ENCODE data around the gene LRP1-AS.
A peak's percentile ranks its signal among the peaks of the same experiment; 100 is the strongest.

LRP1-AS gene

DNA sequence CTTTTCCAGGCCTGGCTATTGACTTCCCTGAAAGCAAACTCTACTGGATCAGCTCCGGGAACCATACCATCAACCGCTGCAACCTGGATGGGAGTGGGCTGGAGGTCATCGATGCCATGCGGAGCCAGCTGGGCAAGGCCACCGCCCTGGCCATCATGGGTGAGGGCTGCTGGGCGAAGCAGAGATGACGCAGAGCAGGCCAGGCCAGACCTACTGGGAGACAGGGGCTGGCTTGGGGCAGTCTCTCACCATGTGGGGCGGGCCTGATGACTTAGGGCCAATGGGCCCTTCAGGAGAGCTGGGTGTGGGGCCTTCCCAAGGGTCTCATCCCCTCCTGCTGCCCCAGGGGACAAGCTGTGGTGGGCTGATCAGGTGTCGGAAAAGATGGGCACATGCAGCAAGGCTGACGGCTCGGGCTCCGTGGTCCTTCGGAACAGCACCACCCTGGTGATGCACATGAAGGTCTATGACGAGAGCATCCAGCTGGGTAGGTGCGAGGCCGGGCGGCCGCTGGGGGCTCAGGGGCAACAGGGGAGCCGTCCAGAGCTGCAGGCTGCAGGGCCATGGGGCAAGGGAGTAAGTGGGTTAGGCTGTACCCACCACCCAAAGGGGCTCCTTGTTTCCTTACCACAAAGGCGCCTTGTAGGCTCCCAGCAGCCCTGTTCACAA lies 33.0 kb upstream of the LRP1-AS start:
- DNase-seq = no peak

DNA sequence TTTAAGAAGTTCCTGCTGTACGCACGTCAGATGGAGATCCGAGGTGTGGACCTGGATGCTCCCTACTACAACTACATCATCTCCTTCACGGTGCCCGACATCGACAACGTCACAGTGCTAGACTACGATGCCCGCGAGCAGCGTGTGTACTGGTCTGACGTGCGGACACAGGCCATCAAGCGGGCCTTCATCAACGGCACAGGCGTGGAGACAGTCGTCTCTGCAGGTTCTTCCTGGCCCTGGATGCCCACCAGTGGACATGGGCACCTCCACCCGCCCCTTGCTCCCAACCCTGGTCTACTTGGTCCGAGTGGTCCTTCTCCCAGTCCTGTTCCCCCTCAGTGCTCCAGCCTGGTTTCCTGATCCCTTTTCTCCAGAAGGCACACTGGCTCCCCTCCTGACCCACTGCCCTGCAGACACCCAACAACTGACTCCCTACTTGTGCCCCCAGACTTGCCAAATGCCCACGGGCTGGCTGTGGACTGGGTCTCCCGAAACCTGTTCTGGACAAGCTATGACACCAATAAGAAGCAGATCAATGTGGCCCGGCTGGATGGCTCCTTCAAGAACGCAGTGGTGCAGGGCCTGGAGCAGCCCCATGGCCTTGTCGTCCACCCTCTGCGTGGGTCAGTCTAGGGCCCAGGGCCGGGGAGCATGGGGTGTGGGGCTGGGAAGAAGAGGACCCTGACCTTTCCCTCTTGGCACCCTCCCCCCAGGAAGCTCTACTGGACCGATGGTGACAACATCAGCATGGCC lies 32.1 kb upstream of the LRP1-AS start:
- DNase-seq = no peak

DNA sequence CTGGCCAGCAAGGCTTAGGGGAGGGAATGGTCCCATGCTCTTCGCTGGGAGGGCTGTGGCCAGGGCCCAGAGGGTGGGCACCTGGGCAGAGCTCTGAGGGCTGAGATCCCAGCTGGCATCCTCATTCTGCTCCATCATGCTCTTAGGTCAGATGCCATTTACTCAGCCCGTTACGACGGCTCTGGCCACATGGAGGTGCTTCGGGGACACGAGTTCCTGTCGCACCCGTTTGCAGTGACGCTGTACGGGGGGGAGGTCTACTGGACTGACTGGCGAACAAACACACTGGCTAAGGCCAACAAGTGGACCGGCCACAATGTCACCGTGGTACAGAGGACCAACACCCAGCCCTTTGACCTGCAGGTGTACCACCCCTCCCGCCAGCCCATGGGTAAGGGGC lies 30.8 kb upstream of the LRP1-AS start:
- DNase-seq = no peak

DNA sequence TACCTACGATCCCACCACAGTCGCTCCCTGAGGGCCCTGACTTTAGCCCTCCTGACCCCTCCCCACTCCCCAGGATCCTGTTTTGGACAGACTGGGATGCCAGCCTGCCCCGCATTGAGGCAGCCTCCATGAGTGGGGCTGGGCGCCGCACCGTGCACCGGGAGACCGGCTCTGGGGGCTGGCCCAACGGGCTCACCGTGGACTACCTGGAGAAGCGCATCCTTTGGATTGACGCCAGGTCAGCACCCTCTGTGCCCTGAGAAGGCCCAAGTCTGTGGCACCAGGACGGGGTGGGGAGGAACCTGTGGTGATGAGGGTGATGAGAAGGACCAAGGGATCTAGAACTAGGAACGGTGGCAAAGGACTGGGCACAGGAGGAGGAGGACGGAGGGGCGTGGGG lies 29.9 kb upstream of the LRP1-AS start:
- no peak for DNase-seq

DNA sequence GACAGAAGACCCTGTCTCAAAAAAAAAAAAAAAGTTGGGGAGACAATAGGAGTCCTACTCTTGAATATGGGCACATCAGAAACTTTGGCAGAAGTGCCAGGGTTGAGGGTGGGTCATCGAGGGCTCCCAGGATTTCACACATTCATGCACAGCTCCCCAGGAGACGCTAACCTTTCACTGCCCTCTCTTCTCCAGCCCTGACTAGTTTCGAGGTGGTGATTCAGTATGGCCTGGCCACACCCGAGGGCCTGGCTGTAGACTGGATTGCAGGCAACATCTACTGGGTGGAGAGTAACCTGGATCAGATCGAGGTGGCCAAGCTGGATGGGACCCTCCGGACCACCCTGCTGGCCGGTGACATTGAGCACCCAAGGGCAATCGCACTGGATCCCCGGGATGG lies 29.4 kb upstream of the LRP1-AS start:
- no peak for DNase-seq

DNA sequence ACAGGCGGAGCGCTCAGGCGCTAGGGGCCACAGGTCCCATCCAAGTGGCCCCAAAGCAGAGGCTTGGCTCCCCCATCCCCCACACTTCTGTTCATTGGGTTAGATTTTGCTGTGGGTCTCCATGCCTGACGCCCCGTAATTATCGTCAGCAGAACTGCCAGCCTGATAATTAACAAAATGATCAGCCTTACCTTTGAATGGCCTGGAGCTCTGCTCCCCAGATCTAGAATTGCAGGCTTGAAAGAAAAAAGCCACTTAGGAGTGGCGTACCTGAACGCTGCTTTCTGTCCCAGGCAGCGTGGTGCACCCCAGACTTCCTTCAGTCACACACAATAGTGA lies 28.7 kb upstream of the LRP1-AS start:
- DNase-seq = no peak

DNA sequence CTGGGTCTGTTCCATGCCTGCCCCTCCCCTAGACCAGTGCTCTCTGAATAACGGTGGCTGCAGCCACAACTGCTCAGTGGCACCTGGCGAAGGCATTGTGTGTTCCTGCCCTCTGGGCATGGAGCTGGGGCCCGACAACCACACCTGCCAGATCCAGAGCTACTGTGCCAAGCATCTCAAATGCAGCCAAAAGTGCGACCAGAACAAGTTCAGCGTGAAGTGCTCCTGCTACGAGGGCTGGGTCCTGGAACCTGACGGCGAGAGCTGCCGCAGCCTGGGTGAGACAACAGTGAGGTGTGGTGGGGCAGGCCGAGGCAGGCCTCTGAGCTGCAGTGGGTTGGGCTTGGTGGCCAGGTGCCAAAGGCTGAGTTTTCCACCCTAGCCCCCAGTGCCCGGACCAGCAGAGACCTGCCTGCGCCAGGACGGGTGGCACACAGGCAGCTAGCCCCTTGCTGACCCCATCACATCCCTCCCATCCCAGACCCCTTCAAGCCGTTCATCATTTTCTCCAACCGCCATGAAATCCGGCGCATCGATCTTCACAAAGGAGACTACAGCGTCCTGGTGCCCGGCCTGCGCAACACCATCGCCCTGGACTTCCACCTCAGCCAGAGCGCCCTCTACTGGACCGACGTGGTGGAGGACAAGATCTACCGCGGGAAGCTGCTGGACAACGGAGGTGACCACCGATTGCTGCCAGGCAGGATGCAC lies 28.2 kb upstream of the LRP1-AS start:
- DNase-seq = peak; percentile 69

DNA sequence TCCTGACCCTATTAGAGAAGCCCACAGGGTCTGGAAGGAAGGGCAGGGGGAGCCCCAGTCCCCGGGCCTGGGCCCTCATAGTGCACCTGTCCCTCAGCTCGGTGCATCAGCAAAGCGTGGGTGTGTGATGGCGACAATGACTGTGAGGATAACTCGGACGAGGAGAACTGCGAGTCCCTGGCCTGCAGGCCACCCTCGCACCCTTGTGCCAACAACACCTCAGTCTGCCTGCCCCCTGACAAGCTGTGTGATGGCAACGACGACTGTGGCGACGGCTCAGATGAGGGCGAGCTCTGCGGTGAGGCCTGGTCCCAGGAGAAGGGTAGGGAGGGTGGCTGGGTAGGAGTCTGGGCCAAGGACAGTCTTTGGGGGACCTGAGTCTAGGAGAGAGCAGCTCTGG lies 26.3 kb upstream of the LRP1-AS start:
- no peak for DNase-seq

DNA sequence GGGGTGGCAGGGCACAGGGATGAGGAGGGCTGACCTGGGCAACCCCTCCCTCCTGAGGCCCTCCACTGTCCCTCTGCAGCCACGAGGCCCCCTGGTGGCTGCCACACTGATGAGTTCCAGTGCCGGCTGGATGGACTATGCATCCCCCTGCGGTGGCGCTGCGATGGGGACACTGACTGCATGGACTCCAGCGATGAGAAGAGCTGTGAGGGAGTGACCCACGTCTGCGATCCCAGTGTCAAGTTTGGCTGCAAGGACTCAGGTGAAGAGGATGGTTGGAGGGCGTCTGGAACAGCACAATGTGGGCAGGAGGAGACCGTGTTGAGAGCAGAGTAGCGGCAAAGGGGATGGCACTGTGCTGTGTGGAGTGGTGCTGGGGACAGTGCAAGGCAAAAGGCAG lies 25.7 kb upstream of the LRP1-AS start:
- peak; percentile 35 for DNase-seq

DNA sequence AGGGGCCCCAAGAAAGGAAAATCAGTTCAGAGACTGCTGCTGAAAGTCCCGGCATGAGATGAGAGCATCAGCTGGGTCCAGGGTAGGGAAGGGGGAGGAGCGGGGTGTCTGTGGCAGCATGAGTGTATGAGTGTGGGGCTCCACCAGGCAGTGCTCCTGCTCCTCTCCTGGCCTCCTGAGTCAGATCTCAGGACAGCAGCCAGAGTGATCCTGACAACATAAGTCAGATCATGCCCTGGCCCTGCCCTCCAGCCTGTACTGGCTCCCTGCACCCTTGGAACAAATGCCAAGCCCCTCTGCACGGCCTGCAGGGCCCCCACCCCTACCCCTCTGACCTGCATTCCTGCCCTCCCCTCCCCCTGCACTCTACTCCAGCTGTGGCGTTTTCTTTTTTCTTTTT lies 24.2 kb upstream of the LRP1-AS start:
- DNase-seq = peak; percentile 51

DNA sequence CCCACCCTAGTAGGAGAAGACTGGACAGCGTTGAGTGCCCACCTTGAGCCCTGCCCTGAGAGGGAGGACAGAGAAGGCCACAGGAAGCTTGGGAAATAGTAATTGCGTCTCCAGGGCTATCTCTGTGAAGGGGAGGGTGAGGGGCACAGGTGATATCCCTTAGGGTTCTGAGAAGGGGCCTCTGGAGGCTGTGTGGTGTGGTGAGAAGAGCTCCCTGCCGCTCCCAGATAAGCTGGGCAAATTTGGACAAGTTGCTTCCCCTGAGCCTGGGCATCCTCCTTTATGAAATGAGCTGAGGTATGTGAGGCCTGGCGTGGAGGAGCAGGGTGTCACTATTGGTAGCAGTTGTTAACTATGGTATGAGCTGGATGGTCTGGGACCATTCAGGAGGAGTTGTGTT lies 23.5 kb upstream of the LRP1-AS start:
- no peak for DNase-seq

DNA sequence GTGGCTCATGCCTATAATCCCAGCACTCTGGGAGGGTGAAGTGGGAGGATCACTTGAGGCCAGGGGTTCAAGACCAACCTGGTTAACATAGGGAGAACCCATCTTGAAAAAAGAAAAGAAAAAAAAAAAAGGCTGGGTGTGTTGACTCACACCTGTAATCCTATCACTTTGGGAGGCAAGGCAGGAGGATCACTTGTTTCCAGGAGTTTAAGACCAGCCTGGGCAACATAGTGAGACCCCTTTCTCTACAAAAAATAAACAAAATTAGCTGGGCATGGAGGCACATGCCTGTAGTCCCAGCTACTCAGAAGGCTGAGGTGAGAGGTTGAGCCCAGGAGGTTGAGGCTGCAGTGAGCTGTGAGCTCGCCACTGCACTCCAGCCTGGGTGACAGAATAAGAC lies 23.0 kb upstream of the LRP1-AS start:
- no peak for DNase-seq

DNA sequence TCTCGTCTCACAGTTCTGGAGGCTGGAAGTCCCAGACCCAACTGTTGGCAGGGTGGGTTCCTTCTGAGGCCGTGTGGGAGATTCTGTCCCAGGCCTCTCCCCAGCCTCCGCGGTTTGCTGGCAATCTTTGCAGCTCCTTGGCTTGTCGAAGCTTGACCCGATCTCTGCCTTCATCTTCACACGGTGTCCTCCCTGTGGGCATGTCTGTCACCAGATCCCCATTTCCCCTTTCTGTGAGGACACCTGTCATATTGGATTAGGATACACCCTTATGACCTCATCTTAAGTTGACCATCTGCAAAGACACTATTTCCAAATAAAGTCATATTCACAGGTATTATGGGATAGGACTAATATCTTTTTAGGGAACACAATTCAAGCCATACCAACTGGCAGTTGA lies 22.6 kb upstream of the LRP1-AS start:
- no peak for DNase-seq

DNA sequence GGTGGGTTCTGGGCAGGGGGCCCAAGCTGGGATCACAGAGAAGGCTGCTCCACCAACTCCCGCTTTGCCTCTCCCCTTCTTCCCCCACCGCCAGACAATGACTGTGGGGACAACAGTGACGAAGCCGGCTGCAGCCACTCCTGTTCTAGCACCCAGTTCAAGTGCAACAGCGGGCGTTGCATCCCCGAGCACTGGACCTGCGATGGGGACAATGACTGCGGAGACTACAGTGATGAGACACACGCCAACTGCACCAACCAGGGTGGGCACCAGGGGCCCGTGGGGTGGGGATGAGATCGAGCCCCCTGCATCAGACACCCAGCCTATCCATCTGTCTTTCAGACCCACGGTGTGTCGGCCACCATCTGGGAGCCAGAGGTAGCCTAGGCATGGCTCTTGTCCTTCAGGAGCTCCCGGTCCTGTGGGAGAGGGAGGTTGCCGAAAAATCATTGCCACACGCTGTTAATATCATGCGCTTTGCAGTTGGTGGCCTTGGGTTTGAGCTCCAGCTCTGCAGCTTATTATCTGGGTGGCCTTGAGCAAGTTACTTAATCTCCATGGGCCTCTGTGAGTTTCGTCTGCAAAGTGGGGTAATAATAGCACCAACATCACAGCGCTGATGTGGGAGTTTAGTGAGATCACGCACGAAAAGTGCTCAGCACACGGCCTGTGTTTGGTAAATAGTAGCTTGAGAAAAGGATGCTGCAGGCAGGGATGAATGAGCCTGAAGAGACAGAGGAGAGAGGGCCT lies 21.8 kb upstream of the LRP1-AS start:
- no peak for DNase-seq

DNA sequence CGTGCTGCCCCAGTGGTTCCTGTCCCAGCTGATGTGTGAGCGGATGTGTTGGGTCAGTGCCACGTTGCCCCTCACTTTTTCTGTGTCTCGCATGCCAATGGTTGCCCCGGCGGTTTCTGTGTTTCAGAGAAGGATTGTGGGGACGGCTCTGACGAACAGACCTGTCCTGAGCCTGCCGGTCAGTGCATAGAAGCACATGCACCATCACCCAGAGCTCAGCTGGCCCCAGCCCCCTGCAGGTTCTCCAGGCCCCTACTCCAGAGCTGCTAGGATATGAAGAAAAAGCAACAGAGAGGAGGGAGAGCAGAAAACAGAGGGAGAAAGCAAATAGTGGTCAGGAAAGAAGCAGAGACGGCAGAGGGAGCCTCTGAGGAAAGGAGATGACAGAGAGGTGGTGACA lies 20.6 kb upstream of the LRP1-AS start:
- no peak for DNase-seq

DNA sequence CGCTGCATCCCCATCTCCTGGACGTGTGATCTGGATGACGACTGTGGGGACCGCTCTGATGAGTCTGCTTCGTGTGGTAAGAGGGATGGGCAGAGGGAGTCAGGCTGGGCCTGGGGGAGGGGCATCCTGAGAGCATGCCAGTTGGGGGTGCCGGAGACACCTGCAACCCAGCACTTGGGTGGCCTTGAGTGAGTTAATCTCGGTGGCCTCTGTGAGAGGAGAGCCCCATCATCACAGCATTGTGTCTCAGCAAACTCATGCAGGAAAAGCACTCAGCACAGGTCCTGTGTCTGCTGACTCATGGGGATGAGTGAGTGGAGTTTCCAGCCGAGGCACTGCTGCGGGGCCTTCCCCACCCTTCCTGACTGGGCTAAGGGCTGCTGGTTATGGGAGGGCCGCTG lies 19.6 kb upstream of the LRP1-AS start:
- DNase-seq = peak; percentile 32

DNA sequence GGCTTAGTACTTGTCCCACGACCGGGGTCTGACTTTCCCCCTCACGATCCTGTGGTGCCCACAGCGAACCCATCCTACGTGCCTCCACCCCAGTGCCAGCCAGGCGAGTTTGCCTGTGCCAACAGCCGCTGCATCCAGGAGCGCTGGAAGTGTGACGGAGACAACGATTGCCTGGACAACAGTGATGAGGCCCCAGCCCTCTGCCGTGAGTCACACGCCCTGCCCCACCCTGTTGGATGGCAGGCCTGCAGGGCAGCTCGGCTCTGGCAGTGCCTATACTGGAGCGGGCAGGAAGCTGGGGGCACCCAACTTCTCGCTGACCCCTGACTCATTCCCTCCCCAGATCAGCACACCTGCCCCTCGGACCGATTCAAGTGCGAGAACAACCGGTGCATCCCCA lies 18.3 kb upstream of the LRP1-AS start:
- no peak for DNase-seq

DNA sequence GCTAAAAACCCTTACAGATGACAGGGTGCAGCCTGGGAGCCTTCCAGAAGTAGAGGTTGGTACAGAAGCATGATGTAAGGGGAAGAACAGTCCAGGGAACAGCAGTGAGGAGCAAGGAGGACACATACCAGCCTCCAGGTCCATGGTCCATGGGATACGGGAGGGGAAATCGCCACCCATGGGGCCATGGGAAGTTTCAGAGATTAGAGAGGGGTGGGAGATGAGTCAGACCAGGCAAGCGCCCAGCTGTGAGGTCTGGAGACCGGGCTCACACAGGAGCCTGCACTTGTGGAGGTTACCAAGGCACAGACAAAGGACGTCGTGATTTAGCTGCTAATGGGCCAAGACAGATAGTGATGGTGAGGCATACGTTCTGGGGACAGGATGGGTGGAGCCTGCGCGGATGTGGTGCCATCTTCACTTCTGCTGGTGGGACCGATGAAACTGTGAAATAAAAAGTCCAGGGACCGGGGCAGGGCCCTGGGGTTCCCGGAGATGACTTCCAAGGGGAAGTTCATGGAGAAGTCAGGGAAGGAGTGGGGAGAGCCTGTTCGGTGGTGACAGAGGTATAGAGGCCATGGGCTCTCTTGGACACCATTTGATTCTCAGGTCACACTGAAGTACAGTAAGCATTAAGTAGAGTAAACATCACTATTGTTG lies 17.7 kb upstream of the LRP1-AS start:
- peak; percentile 15 for DNase-seq

DNA sequence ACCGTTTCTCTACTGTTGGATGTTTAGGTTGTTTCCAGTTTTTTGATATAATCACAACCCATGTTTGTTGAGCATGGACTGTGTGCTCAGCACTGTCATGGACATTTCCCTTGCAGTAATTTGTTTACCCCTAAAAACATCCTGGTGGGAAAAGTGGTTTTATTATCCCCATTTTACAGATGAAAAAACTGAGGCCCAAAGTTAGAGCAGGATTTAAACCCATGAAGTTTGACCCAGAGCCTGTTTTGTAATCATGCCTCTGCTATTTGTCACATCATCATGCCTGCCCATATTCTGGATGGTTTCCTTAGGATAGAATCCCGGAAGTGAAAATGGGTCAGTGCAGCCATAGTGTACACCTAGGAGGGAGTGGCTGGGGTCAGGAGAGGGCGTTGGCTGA lies 17.0 kb upstream of the LRP1-AS start:
- no peak for DNase-seq

DNA sequence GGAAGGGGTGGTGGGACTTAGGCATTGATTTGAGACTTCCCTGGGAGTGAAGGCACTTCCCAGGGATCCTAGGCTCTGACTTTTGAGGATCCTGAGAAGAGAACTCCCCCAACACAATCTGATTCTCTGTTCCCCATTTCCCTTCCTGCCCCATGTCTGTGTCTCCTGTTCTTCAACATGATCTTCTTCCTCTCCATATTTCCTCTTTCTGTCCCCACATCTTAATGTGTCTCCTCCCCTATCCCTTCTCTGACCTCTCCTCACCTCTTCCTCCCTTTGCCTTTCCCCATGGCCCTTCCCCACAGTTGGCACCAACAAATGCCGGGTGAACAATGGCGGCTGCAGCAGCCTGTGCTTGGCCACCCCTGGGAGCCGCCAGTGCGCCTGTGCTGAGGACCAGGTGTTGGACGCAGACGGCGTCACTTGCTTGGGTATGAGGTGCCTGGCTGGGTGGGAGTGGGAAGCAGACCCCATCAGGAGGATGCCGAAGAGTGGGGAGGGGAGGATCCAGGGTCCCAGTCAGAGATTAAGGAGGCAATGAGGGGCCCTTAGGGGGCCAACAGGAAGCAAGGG lies 15.2 kb upstream of the LRP1-AS start:
- DNase-seq = no peak

DNA sequence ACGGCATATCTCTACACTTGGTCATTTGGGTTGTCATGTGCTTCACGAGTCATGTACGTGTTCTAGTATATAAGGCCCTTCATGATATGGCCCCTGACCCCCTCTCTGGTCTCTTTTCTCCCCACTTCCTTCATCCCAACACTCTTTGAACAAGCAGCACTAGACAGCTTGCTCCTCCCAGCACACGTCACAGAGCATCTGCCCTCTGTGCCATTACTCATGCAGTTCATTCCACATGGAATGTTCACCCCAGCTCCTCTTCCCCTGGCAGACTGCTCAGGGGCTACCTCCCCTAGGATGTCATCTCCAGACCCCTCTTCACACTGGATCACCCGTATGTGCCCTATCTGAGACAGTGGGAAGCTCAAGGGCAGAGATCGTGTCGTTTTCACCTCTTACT lies 14.1 kb upstream of the LRP1-AS start:
- no peak for DNase-seq

DNA sequence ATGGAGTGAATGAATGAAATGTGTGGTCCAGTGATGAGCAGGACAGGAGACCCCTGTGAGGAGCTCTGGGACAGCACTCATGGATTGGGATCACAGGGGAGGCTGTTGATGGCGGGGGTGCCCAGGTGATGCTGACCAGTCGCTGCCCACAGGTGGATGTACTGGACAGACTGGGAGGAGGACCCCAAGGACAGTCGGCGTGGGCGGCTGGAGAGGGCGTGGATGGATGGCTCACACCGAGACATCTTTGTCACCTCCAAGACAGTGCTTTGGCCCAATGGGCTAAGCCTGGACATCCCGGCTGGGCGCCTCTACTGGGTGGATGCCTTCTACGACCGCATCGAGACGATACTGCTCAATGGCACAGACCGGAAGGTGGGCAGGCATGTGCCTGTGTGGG lies 13.3 kb upstream of the LRP1-AS start:
- no peak for DNase-seq

Data from fibroblast of skin of scalp (primary cell).